MM.1S (cell line): ENCODE data around the gene ROS1.

ENCODE experiments used
- DNase-seq: peaks from one replicate; pipeline ENCODE4 v3.0.0-alpha.2; 2015
- H2AFZ ChIP-seq: fragments of 300-600 bp; sonication (generic); 2 replicates; pipeline ENCODE4 v1.6.0; 2016; ENCODE audit warnings: antibody characterized with exemption, low read length
- H3F3A ChIP-seq: fragments of 300-600 bp; sonication (generic); 2 replicates; pipeline ENCODE4 v1.6.1; 2016; ENCODE audit warnings: mild to moderate bottlenecking, antibody characterized with exemption, low read length, moderate library complexity, mixed read lengths; ENCODE audit not compliant: insufficient read depth
- H3K27ac ChIP-seq: fragments of 300-600 bp; sonication (generic); 2 replicates; pipeline ENCODE4 v1.5.1; 2016; ENCODE audit warnings: mild to moderate bottlenecking, low read length
- H3K27me3 ChIP-seq: fragments of 300-600 bp; sonication (generic); replicated peaks from 2 replicates; pipeline ENCODE4 v1.6.0; 2016; ENCODE audit warnings: low read length; ENCODE audit not compliant: insufficient read depth
- H3K36me3 ChIP-seq: fragments of 300-600 bp; sonication (generic); replicated peaks from 2 replicates; pipeline ENCODE4 v1.6.1; 2016; ENCODE audit warnings: mild to moderate bottlenecking, low read length, mixed read lengths; ENCODE audit not compliant: insufficient read depth
- H3K4me1 ChIP-seq: fragments of 300-600 bp; sonication (generic); 2 replicates; pipeline ENCODE4 v1.6.1; 2016; ENCODE audit warnings: low read length, mixed read lengths
- H3K4me2 ChIP-seq: fragments of 300-600 bp; sonication (generic); 2 replicates; pipeline ENCODE4 v1.6.0; 2016; ENCODE audit warnings: low read depth, low read length
- H3K4me3 ChIP-seq: fragments of 300-600 bp; sonication (generic); 2 replicates; pipeline ENCODE4 v1.5.1; 2016; ENCODE audit warnings: low read length, mixed read lengths
- H3K79me2 ChIP-seq: fragments of 300-600 bp; sonication (generic); 2 replicates; pipeline ENCODE4 v1.6.1; 2016; ENCODE audit warnings: mixed run types, low read length, mixed read lengths
- H3K9ac ChIP-seq: fragments of 300-600 bp; sonication (generic); 2 replicates; pipeline ENCODE4 v1.6.1; 2016; ENCODE audit warnings: low read length, mixed read lengths
- H3K9me2 ChIP-seq: fragments of 300-600 bp; sonication (generic); replicated peaks from 2 replicates; pipeline ENCODE4 v1.6.1; 2016; ENCODE audit warnings: mild to moderate bottlenecking, low read length, mixed read lengths; ENCODE audit not compliant: insufficient read depth
- H3K9me3 ChIP-seq: fragments of 300-600 bp; sonication (generic); replicated peaks from 2 replicates; pipeline ENCODE4 v1.6.1; 2016; ENCODE audit warnings: mild to moderate bottlenecking, low read length, mixed read lengths; ENCODE audit not compliant: insufficient read depth
- H4K20me1 ChIP-seq: fragments of 300-600 bp; sonication (generic); 2 replicates; pipeline ENCODE4 v1.6.1; 2016; ENCODE audit warnings: mild to moderate bottlenecking, low read length, moderate library complexity, mixed read lengths; ENCODE audit not compliant: insufficient read depth
- EZH2 ChIP-seq: fragments of 300-600 bp; sonication (generic); optimal IDR thresholded peaks from 2 replicates; pipeline ENCODE3; 2017; ENCODE audit warnings: low read depth, mild to moderate bottlenecking, antibody characterized with exemption, low read length, mixed read lengths
- EZH2phosphoT487 ChIP-seq: fragments of 300-600 bp; sonication (generic); IDR thresholded peaks from 2 replicates; pipeline ENCODE4 v1.6.1; 2018; ENCODE audit warnings: antibody characterized with exemption, low read length
- TF ChIP-seq, protein P1 (sequence below): fragments of 300-600 bp; sonication (generic); IDR thresholded peaks from 2 replicates; pipeline ENCODE4 v1.5.1; 2016; ENCODE audit warnings: antibody characterized with exemption, low read length, mixed read lengths

The ROS1 gene

GRCh38 chr6:117459204-117459944 is 33.6 kb upstream of the ROS1 start:
- no peak for DNase-seq
- Histone ChIP-seq H3K9me3 (no peaks in the 10 kb centered on the region), H3K27ac (no peak overlapping the region), H3K36me3 (no peaks in the 10 kb centered on the region), H3K9me2 (no peaks in the 10 kb centered on the region), H3K4me3 (no peak overlapping the region), H2AFZ (no peak overlapping the region), H3K4me2 (no peak overlapping the region), H4K20me1 (no peaks in the 10 kb centered on the region), H3K9ac (no peak overlapping the region), H3F3A (no peaks in the 10 kb centered on the region), H3K79me2 (no peaks in the 10 kb centered on the region), H3K4me1 (peaks cover 5% of the 10 kb centered on the region; the same call in 1 of the 2 replicates), H3K27me3 (no peaks in the 10 kb centered on the region)
- TF ChIP-seq EZH2: no peak
- TF ChIP-seq, protein P1, sequence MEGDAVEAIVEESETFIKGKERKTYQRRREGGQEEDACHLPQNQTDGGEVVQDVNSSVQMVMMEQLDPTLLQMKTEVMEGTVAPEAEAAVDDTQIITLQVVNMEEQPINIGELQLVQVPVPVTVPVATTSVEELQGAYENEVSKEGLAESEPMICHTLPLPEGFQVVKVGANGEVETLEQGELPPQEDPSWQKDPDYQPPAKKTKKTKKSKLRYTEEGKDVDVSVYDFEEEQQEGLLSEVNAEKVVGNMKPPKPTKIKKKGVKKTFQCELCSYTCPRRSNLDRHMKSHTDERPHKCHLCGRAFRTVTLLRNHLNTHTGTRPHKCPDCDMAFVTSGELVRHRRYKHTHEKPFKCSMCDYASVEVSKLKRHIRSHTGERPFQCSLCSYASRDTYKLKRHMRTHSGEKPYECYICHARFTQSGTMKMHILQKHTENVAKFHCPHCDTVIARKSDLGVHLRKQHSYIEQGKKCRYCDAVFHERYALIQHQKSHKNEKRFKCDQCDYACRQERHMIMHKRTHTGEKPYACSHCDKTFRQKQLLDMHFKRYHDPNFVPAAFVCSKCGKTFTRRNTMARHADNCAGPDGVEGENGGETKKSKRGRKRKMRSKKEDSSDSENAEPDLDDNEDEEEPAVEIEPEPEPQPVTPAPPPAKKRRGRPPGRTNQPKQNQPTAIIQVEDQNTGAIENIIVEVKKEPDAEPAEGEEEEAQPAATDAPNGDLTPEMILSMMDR: no peak
- no peak for TF ChIP-seq EZH2phosphoT487

GRCh38 chr6:117456998-117457397 is 31.3 kb upstream of the ROS1 start:
- no peak overlapping the region for H3K4me2 ChIP-seq
- no peaks in the 10 kb centered on the region for H3K9me3 ChIP-seq
- no peaks in the 10 kb centered on the region for H4K20me1 ChIP-seq
- H3K4me1 ChIP-seq: no peaks in the 10 kb centered on the region; the same call in 1 of the 2 replicates
- DNase-seq: no peak
- H3K4me3 ChIP-seq: no peak overlapping the region
- no peaks in the 10 kb centered on the region for H3K9me2 ChIP-seq
- no peak overlapping the region for H3K9ac ChIP-seq
- H3K27me3 ChIP-seq: no peaks in the 10 kb centered on the region
- H3K79me2 ChIP-seq: no peaks in the 10 kb centered on the region
- H3F3A ChIP-seq: no peaks in the 10 kb centered on the region
- H3K27ac ChIP-seq: no peak overlapping the region
- TF ChIP-seq EZH2phosphoT487: no peak
- TF ChIP-seq, protein P1: no peak
- TF ChIP-seq EZH2: no peak
- no peak overlapping the region for H2AFZ ChIP-seq
- no peaks in the 10 kb centered on the region for H3K36me3 ChIP-seq

GRCh38 chr6:117456250-117456649 is 30.5 kb upstream of the ROS1 start:
- Histone ChIP-seq H3K27me3 (no peaks in the 10 kb centered on the region), H3F3A (no peaks in the 10 kb centered on the region), H3K36me3 (no peaks in the 10 kb centered on the region), H3K4me1 (no peaks in the 10 kb centered on the region; the same call in 1 of the 2 replicates), H3K27ac (no peak overlapping the region), H3K9me2 (no peaks in the 10 kb centered on the region), H3K4me3 (no peak overlapping the region), H3K9ac (no peak overlapping the region), H3K79me2 (no peaks in the 10 kb centered on the region), H4K20me1 (no peaks in the 10 kb centered on the region), H3K4me2 (no peak overlapping the region), H2AFZ (no peak overlapping the region), H3K9me3 (no peaks in the 10 kb centered on the region)
- no peak for DNase-seq
- no peak for TF ChIP-seq EZH2phosphoT487
- TF ChIP-seq, protein P1: no peak
- TF ChIP-seq EZH2: no peak
